Cardiac fibroblast (primary cell): Measurements from ENCODE around the gene HACD3.

Experiments used
- DNase-seq, 2 donors: peaks; one replicate each; pipeline versions ENCODE4 v3.0.0 to v3.0.0-alpha.2; 2010; ENCODE audit warnings: low read depth in 2 of 2
- H3K4me3 ChIP-seq, 2 donors: replicated peaks in 1 of 2; 1 replicate in 1 of 2; 2 replicates in 1 of 2; pipeline ENCODE4 v1.5.1; 2011; ENCODE audit warnings: low read depth in 2 of 2, low read length in 2 of 2, mild to moderate bottlenecking in 2 of 2, moderate library complexity in 1 of 2
- CTCF ChIP-seq: IDR thresholded peaks from one replicate; pipeline ENCODE4 v1.5.1; 2011; ENCODE audit warnings: low read depth, mild to moderate bottlenecking, low read length, inconsistent platforms

The HACD3 gene

GRCh38 chr15:65516997-65517865 is 13.0 kb upstream of the HACD3 start, which contains the start of gene DPP8:
DPP8 (minus strand) TSS chr15:65517689; CDS start chr15:65512553, 5,136 bp downstream.
- H3K4me3 ChIP-seq = peak within 1 kb of the TSS; percentile 93 to 100
- peak; percentile 97 for TF ChIP-seq CTCF
- DNase-seq = peak; percentile 95 to 96

- H3K4me3 ChIP-seq = peak overlapping the region in 1 of 2 donors; percentile 100
- no peak for DNase-seq
- no peak for TF ChIP-seq CTCF
Measured at GRCh38 chr15:65517866-65518207, 12.4 kb upstream of the HACD3 start.

GRCh38 chr15:65518633-65519285 is 11.5 kb upstream of the HACD3 start:
- no peak for TF ChIP-seq CTCF

GRCh38 chr15:65521350-65521749 is 8.9 kb upstream of the HACD3 start:
- DNase-seq = no peak
- H3K4me3 ChIP-seq = no peak overlapping the region
- TF ChIP-seq CTCF = no peak

More at GRCh38 chr15:65518633-65519285, 11.5 kb upstream of the HACD3 start:
- DNase-seq = no peak
- no peak overlapping the region for H3K4me3 ChIP-seq

GRCh38 chr15:65524226-65524625 is 6.0 kb upstream of the HACD3 start:
- TF ChIP-seq CTCF = no peak
- DNase-seq = no peak
- H3K4me3 ChIP-seq = no peak overlapping the region

GRCh38 chr15:65525622-65526021 is 4.6 kb upstream of the HACD3 start:
- no peak overlapping the region for H3K4me3 ChIP-seq
- peak; percentile 44 to 47 for DNase-seq
- no peak for TF ChIP-seq CTCF
